CD14-positive monocyte (primary cell): ENCODE data around the gene TNIK. TPM values are rescaled to one million over a fixed set of nuclear protein-coding genes. Genes with fewer than 3 reads are reported as not detected.

Source experiments
- DNase-seq, 3 donors: peaks; one replicate each; pipeline ENCODE4 v3.0.0-alpha.2; 2011 to 2022
- H2AFZ ChIP-seq: 2 replicates; pipeline ENCODE4 v1.6.0; 2012; ENCODE audit warnings: mild to moderate bottlenecking, low read depth, low read length, inconsistent platforms; ENCODE audit not compliant: insufficient read depth, poor library complexity, severe bottlenecking
- H3K27ac ChIP-seq, 2 donors: 1 replicate in 1 of 2; 2 replicates in 1 of 2; pipeline ENCODE4 v1.5.1; 2012 to 2013; ENCODE audit warnings: low read length in 2 of 2, control low read depth in 1 of 2, inconsistent platforms in 1 of 2, low read depth in 1 of 2, mild to moderate bottlenecking in 1 of 2
- H3K27me3 ChIP-seq, 2 donors: one replicate each; pipeline versions ENCODE4 v1.6.0 to v1.6.1; 2011 to 2013; ENCODE audit warnings: low read length in 2 of 2; ENCODE audit not compliant: control insufficient read depth in 2 of 2, insufficient read depth in 2 of 2
- H3K36me3 ChIP-seq, 2 donors: replicated peaks in 1 of 2; 1 replicate in 1 of 2; 2 replicates in 1 of 2; pipeline versions ENCODE4 v1.5.1 to v1.6.1; 2012 to 2013; ENCODE audit warnings: low read length in 2 of 2, control low read depth in 1 of 2, inconsistent platforms in 1 of 2, mild to moderate bottlenecking in 1 of 2; ENCODE audit not compliant: insufficient read depth in 2 of 2, control insufficient read depth in 1 of 2
- H3K4me1 ChIP-seq, 2 donors: 1 replicate in 1 of 2; 2 replicates in 1 of 2; pipeline versions ENCODE4 v1.5.1 to v1.6.1; 2012 to 2013; ENCODE audit warnings: low read length in 2 of 2, control low read depth in 1 of 2, inconsistent platforms in 1 of 2, mild to moderate bottlenecking in 1 of 2, moderate library complexity in 1 of 2; ENCODE audit not compliant: insufficient read depth in 2 of 2, control insufficient read depth in 1 of 2
- H3K4me2 ChIP-seq: replicated peaks from 2 replicates; pipeline ENCODE3; 2012; ENCODE audit warnings: low read length, moderate library complexity, mild to moderate bottlenecking; ENCODE audit not compliant: poor library complexity, severe bottlenecking; ENCODE audit errors: extremely low read depth
- H3K4me3 ChIP-seq, 3 experiments: fragments of 200-600 bp in 1 of 3; sonication (generic) in 1 of 3; replicated peaks in 1 of 3; 1 replicate in 2 of 3; 2 replicates in 1 of 3; pipeline ENCODE4 v1.5.1; 2011 to 2013; ENCODE audit warnings: low read length in 3 of 3, mild to moderate bottlenecking in 3 of 3, control low read depth in 2 of 3, low read depth in 2 of 3, inconsistent platforms in 1 of 3, moderate library complexity in 1 of 3
- H3K79me2 ChIP-seq: 2 replicates; pipeline ENCODE4 v1.6.0; 2012; ENCODE audit warnings: mild to moderate bottlenecking, control low read depth, inconsistent platforms, low read length, moderate library complexity; ENCODE audit not compliant: insufficient read depth
- H3K9ac ChIP-seq: 2 replicates; pipeline ENCODE4 v1.6.0; 2017; ENCODE audit warnings: low read length, mild to moderate bottlenecking; ENCODE audit not compliant: insufficient read depth, poor library complexity, severe bottlenecking
- H3K9me3 ChIP-seq, 2 donors: replicated peaks in 1 of 2; 1 replicate in 1 of 2; 2 replicates in 1 of 2; pipeline versions ENCODE4 v1.5.1 to v1.6.1; 2012 to 2013; ENCODE audit warnings: low read length in 2 of 2, control low read depth in 1 of 2; ENCODE audit not compliant: control insufficient read depth in 1 of 2, insufficient read depth in 1 of 2
- H4K20me1 ChIP-seq: 2 replicates; pipeline ENCODE4 v1.6.0; 2012; ENCODE audit warnings: mild to moderate bottlenecking, low read length, control low read depth, moderate library complexity; ENCODE audit not compliant: insufficient read depth
- H3K27ac Mint-ChIP-seq, 7 donors: one replicate each; pipeline ENCODE4 v1.8.0; 2020; ENCODE audit warnings: mild to moderate bottlenecking in 7 of 7, mixed read lengths in 7 of 7, moderate library complexity in 6 of 7, inconsistent platforms in 2 of 7
- H3K27me3 Mint-ChIP-seq, 3 donors: one replicate each; pipeline ENCODE4 v1.8.0; 2021 to 2022; ENCODE audit warnings: low read depth in 3 of 3, mild to moderate bottlenecking in 3 of 3, mixed read lengths in 3 of 3, moderate library complexity in 3 of 3, inconsistent platforms in 1 of 3
- H3K36me3 Mint-ChIP-seq, 2 donors: one replicate each; pipeline ENCODE4 v1.8.0; 2020; ENCODE audit warnings: mixed read lengths in 2 of 2, inconsistent platforms in 1 of 2, mild to moderate bottlenecking in 1 of 2
- H3K4me1 Mint-ChIP-seq: one replicate; pipeline ENCODE4 v1.8.0; 2020; ENCODE audit warnings: mild to moderate bottlenecking, mixed read lengths
- H3K4me3 Mint-ChIP-seq, 2 donors: one replicate each; pipeline ENCODE4 v1.8.0; 2020; ENCODE audit warnings: mild to moderate bottlenecking in 2 of 2, mixed read lengths in 2 of 2, moderate library complexity in 1 of 2
- H3K9me3 Mint-ChIP-seq, 7 donors: one replicate each; pipeline ENCODE4 v1.8.0; 2020 to 2022; ENCODE audit warnings: mixed read lengths in 7 of 7, mild to moderate bottlenecking in 6 of 7, moderate library complexity in 6 of 7, inconsistent platforms in 2 of 7
- WGBS: methylation state at CpG from one replicate; pipeline ENCODE4 v1.1.5; 2013; ENCODE audit warnings: missing lambda C conversion rate; ENCODE audit not compliant: insufficient coverage; 5-methylcytosine and 5-hydroxymethylcytosine counted together
- intact Hi-C, 2 donors: fragments of 100-400 bp; cut with micrococcal nuclease; formaldehyde crosslinking; loops; one replicate each; pipeline versions ENCODE4 v1.15.0 to v1.15.1; 2023
- polyA plus RNA-seq, 3 donors: library from polyadenylated mRNA; depleted of rRNA in 1 of 3; unstranded in 2 of 3; stranded (reverse) in 1 of 3; fragments of 300-500 nt in 2 of 3; fragments of >200 nt in 1 of 3; fragmentation: Illumina TruSeq in 2 of 3; gene quantifications; 1 replicate in 2 of 3; 2 replicates in 1 of 3; pipeline ENCODE4 v1.2.3, GENCODE V29; 2012 to 2021
- TF ChIP-seq, protein P1 (sequence below): fragments of 200-600 bp; IDR thresholded peaks from one replicate; pipeline ENCODE4 v1.8.0; 2022; ENCODE audit warnings: antibody characterized with exemption, mild to moderate bottlenecking

The TNIK gene
- polyA plus RNA-seq, 3 donors, result 0.36 to 1.8 (median 0.75) TPM

DNA sequence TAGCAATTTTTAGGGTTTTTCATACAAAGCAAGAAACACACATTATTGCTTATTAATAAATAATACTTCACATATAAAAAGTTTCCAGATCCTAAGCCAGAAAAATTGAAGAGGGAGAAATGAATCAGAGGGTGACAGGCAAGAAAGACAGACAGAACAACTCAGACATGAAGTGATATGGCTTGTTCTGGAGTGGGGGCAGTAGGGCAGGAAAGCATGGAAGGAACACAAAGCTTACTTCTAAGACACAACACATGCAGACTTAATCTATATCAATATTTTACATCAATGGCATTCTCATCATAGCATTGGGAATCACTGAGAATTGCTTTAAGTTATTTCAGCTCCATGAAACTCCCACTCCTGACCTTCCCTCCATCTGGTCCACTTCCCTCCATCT is 24.4 kb downstream of the TNIK start:
- TF ChIP-seq, protein P1, sequence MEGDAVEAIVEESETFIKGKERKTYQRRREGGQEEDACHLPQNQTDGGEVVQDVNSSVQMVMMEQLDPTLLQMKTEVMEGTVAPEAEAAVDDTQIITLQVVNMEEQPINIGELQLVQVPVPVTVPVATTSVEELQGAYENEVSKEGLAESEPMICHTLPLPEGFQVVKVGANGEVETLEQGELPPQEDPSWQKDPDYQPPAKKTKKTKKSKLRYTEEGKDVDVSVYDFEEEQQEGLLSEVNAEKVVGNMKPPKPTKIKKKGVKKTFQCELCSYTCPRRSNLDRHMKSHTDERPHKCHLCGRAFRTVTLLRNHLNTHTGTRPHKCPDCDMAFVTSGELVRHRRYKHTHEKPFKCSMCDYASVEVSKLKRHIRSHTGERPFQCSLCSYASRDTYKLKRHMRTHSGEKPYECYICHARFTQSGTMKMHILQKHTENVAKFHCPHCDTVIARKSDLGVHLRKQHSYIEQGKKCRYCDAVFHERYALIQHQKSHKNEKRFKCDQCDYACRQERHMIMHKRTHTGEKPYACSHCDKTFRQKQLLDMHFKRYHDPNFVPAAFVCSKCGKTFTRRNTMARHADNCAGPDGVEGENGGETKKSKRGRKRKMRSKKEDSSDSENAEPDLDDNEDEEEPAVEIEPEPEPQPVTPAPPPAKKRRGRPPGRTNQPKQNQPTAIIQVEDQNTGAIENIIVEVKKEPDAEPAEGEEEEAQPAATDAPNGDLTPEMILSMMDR, result no peak
- DNase-seq, result no peak
- no peaks in the 10 kb centered on the region for H3K36me3 ChIP-seq
- no peak overlapping the region for H3K27ac ChIP-seq
- intact Hi-C loops, result no loop called here
- no peak overlapping the region for H3K27ac Mint-ChIP-seq
- no peaks in the 10 kb centered on the region for H3K79me2 ChIP-seq
- no peaks in the 10 kb centered on the region for H3K4me1 ChIP-seq
- no peaks in the 10 kb centered on the region for H4K20me1 ChIP-seq
- H3K9ac ChIP-seq, result no peak overlapping the region
- no peak overlapping the region for H3K4me3 Mint-ChIP-seq
- H3K9me3 ChIP-seq, result no peaks in the 10 kb centered on the region
- H3K9me3 Mint-ChIP-seq, result peaks cover 0 to 2% (median 0%) of the 10 kb centered on the region in 7 donors
- H3K4me3 ChIP-seq, result no peak overlapping the region
- H3K4me1 Mint-ChIP-seq, result no peaks in the 10 kb centered on the region
- peaks cover 0 to 2% (median 1%) of the 10 kb centered on the region in 3 donors for H3K27me3 Mint-ChIP-seq
- no peak overlapping the region for H3K4me2 ChIP-seq
- H3K36me3 Mint-ChIP-seq, result no peaks in the 10 kb centered on the region
- H2AFZ ChIP-seq, result no peak overlapping the region
- H3K27me3 ChIP-seq, result no peaks in the 10 kb centered on the region

DNA sequence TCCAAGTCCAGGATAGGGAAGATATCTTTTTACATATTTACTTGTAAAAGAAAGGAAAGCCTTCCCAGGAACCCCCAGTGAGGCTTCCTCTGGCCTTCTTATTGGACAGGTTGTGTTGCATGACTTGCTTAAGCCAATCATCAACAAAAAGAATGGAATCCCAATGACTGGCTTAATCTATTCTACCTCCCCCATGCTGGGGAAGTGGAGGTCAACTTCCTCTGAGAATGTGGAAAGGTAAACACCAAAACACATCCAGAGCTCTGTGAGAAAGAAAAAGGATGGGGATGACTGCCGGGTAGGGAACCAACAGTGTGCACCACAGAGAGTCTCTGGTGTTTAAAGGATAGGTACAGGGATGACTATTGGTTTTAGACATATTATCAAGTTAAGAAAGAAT is 25.1 kb downstream of the TNIK start:
- Mint-ChIP-seq H3K4me1 (no peaks in the 10 kb centered on the region), H3K27ac (no peak overlapping the region), H3K4me3 (no peak overlapping the region), H3K27me3 (peaks cover 0 to 2% (median 1%) of the 10 kb centered on the region in 3 donors), H3K36me3 (no peaks in the 10 kb centered on the region), H3K9me3 (peaks cover 0 to 2% (median 0%) of the 10 kb centered on the region in 7 donors)
- Histone ChIP-seq H3K9me3 (no peaks in the 10 kb centered on the region), H3K36me3 (no peaks in the 10 kb centered on the region), H3K9ac (no peak overlapping the region), H3K4me3 (no peak overlapping the region), H3K79me2 (no peaks in the 10 kb centered on the region), H3K27me3 (no peaks in the 10 kb centered on the region), H4K20me1 (no peaks in the 10 kb centered on the region), H3K4me1 (no peaks in the 10 kb centered on the region), H3K4me2 (no peak overlapping the region), H3K27ac (no peak overlapping the region), H2AFZ (no peak overlapping the region)
- intact Hi-C loops, result no loop called here
- TF ChIP-seq, protein P1, result no peak
- DNase-seq, result no peak
- no CpG with 5 or more reads among the region's 1 CpG for WGBS
